ENCODE measurements around the gene SUMO1. TPM values are rescaled to one million over a fixed set of nuclear protein-coding genes. Genes with fewer than 3 reads are reported as not detected.

SUMO1 gene
- total and polyA plus RNA-seq, 2 of the 8 experiments (the other 6 are each of a cell fraction or from before 2014, with no cell fraction given): 108 to 238 TPM

DNA sequence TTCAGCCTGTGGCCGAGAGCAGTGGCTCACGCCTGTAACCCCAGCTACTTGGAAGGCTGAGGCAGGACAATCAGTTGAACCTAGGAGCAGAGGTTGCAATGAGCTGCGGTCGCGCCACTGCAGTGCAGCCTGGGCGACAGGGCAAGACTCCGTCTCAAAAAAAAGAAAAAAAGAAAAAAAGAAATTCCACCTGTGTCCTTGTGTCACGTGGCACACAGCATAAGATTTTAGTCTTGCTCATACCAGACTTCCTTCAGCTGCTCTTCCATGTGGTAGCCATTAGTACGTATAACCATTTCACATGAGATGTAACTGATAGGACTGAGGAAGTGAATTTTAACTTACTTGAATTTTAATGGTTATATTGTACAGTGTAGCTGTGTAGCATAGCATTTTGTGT is 31.2 kb upstream of the SUMO1 start (continued):
- TF ChIP-seq, protein P1, sequence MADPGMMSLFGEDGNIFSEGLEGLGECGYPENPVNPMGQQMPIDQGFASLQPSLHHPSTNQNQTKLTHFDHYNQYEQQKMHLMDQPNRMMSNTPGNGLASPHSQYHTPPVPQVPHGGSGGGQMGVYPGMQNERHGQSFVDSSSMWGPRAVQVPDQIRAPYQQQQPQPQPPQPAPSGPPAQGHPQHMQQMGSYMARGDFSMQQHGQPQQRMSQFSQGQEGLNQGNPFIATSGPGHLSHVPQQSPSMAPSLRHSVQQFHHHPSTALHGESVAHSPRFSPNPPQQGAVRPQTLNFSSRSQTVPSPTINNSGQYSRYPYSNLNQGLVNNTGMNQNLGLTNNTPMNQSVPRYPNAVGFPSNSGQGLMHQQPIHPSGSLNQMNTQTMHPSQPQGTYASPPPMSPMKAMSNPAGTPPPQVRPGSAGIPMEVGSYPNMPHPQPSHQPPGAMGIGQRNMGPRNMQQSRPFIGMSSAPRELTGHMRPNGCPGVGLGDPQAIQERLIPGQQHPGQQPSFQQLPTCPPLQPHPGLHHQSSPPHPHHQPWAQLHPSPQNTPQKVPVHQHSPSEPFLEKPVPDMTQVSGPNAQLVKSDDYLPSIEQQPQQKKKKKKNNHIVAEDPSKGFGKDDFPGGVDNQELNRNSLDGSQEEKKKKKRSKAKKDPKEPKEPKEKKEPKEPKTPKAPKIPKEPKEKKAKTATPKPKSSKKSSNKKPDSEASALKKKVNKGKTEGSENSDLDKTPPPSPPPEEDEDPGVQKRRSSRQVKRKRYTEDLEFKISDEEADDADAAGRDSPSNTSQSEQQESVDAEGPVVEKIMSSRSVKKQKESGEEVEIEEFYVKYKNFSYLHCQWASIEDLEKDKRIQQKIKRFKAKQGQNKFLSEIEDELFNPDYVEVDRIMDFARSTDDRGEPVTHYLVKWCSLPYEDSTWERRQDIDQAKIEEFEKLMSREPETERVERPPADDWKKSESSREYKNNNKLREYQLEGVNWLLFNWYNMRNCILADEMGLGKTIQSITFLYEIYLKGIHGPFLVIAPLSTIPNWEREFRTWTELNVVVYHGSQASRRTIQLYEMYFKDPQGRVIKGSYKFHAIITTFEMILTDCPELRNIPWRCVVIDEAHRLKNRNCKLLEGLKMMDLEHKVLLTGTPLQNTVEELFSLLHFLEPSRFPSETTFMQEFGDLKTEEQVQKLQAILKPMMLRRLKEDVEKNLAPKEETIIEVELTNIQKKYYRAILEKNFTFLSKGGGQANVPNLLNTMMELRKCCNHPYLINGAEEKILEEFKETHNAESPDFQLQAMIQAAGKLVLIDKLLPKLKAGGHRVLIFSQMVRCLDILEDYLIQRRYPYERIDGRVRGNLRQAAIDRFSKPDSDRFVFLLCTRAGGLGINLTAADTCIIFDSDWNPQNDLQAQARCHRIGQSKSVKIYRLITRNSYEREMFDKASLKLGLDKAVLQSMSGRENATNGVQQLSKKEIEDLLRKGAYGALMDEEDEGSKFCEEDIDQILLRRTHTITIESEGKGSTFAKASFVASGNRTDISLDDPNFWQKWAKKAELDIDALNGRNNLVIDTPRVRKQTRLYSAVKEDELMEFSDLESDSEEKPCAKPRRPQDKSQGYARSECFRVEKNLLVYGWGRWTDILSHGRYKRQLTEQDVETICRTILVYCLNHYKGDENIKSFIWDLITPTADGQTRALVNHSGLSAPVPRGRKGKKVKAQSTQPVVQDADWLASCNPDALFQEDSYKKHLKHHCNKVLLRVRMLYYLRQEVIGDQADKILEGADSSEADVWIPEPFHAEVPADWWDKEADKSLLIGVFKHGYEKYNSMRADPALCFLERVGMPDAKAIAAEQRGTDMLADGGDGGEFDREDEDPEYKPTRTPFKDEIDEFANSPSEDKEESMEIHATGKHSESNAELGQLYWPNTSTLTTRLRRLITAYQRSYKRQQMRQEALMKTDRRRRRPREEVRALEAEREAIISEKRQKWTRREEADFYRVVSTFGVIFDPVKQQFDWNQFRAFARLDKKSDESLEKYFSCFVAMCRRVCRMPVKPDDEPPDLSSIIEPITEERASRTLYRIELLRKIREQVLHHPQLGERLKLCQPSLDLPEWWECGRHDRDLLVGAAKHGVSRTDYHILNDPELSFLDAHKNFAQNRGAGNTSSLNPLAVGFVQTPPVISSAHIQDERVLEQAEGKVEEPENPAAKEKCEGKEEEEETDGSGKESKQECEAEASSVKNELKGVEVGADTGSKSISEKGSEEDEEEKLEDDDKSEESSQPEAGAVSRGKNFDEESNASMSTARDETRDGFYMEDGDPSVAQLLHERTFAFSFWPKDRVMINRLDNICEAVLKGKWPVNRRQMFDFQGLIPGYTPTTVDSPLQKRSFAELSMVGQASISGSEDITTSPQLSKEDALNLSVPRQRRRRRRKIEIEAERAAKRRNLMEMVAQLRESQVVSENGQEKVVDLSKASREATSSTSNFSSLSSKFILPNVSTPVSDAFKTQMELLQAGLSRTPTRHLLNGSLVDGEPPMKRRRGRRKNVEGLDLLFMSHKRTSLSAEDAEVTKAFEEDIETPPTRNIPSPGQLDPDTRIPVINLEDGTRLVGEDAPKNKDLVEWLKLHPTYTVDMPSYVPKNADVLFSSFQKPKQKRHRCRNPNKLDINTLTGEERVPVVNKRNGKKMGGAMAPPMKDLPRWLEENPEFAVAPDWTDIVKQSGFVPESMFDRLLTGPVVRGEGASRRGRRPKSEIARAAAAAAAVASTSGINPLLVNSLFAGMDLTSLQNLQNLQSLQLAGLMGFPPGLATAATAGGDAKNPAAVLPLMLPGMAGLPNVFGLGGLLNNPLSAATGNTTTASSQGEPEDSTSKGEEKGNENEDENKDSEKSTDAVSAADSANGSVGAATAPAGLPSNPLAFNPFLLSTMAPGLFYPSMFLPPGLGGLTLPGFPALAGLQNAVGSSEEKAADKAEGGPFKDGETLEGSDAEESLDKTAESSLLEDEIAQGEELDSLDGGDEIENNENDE (IDR thresholded peaks at IDR 0.05; ENCODE audit: insufficient replicate concordance, low read length): no peak
- TF ChIP-seq CEBPB (IDR thresholded peaks at IDR 0.05; ENCODE audit: low read depth, low read length) (no peak), KDM5A (IDR thresholded peaks at IDR 0.05; ENCODE audit: low read length) (no peak), RNF2 (IDR thresholded peaks at IDR 0.05; ENCODE audit: borderline replicate concordance, low read depth, low read length, missing control alignments, poor library complexity, severe bottlenecking) (no peak), RBBP5 (IDR thresholded peaks at IDR 0.05; ENCODE audit: borderline replicate concordance, low read depth, low read length) (no peak), SAP30 (IDR thresholded peaks at IDR 0.05; ENCODE audit: insufficient read depth, insufficient replicate concordance, low read length) (no peak), PHF8 (conservative IDR thresholded peaks at IDR 0.05; ENCODE audit: low read depth, low read length) (no peak), RAD21 (IDR thresholded peaks at IDR 0.05 in 1 of 2, conservative IDR thresholded peaks at IDR 0.05 in 1 of 2; ENCODE audit: low read depth in 2 of 2, low read length in 2 of 2) (no peak)
- TF ChIP-seq, protein P2, sequence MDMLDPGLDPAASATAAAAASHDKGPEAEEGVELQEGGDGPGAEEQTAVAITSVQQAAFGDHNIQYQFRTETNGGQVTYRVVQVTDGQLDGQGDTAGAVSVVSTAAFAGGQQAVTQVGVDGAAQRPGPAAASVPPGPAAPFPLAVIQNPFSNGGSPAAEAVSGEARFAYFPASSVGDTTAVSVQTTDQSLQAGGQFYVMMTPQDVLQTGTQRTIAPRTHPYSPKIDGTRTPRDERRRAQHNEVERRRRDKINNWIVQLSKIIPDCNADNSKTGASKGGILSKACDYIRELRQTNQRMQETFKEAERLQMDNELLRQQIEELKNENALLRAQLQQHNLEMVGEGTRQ (IDR thresholded peaks at IDR 0.05; ENCODE audit: low read length): no peak
